Stimulated activated CD8-positive, alpha-beta memory T cell treated with anti-CD3 and anti-CD28 coated beads, Interleukin-15, amount 100 ng/mL, for 1 hour (primary cell): Measurements from ENCODE around the gene OGFOD2.
"Not testable (repeated sequence)": the region's sequence is repeated elsewhere in the genome, so short reads cannot be mapped to it uniquely, and the experiment has no call there.

Experiments used
- DNase-seq: peaks from one replicate; pipeline ENCODE4 v3.0.0-alpha.2; 2020; ENCODE audit warnings: low read depth

Gene OGFOD2

GRCh38 chr12:123005081-123005626 is 30.1 kb downstream of the OGFOD2 start:
- no peak for DNase-seq

GRCh38 chr12:123006977-123007376 is 31.9 kb downstream of the OGFOD2 start:
- DNase-seq = no peak

- DNase-seq = no peak
Observed at GRCh38 chr12:123010110-123010509, 35.1 kb downstream of the OGFOD2 start.

- DNase-seq = no peak
Observed at GRCh38 chr12:123010681-123011080, 35.6 kb downstream of the OGFOD2 start.

- DNase-seq = no peak
Observed at GRCh38 chr12:123011701-123012100, 36.7 kb downstream of the OGFOD2 start.

GRCh38 chr12:123013185-123014095 is 38.4 kb downstream of the OGFOD2 start:
- DNase-seq = no peak

GRCh38 chr12:123014473-123014872 is 39.4 kb downstream of the OGFOD2 start:
- DNase-seq = not testable (repeated sequence)

- no peak for DNase-seq
Observed at GRCh38 chr12:123017753-123018152, 42.7 kb downstream of the OGFOD2 start.

- DNase-seq = no peak
Observed at GRCh38 chr12:123019841-123020138, 44.7 kb downstream of the OGFOD2 start.

GRCh38 chr12:123021688-123022604 is 46.9 kb downstream of the OGFOD2 start:
- DNase-seq = no peak

GRCh38 chr12:123022846-123023245 is 47.8 kb downstream of the OGFOD2 start:
- no peak for DNase-seq

GRCh38 chr12:123024819-123025391 is 49.9 kb downstream of the OGFOD2 start:
- DNase-seq = no peak

- DNase-seq = no peak
Observed at GRCh38 chr12:123026094-123026853, 51.2 kb downstream of the OGFOD2 start.

GRCh38 chr12:123027726-123028445 is 52.8 kb downstream of the OGFOD2 start:
- no peak for DNase-seq

- no peak for DNase-seq
Observed at GRCh38 chr12:123028475-123028874, 53.4 kb downstream of the OGFOD2 start.

- DNase-seq = no peak
Observed at GRCh38 chr12:123029550-123029949, 54.5 kb downstream of the OGFOD2 start.
